ENCODE results near the gene OR6C3.

DNA sequence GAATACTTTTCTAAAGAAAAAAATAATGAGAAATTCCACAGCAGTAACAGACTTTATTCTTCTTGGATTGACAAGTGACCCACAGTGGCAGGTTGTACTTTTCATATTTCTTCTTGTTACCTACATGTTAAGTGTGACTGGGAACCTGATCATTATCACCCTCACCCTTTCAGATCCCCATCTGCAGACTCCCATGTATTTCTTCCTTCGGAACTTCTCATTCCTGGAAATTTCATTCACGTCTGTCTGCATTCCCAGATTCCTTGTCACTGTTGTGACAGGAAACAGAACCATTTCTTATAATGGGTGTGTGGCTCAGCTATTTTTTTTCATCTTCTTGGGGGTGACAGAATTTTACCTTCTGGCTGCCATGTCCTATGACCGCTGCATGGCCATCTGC lies 34.5 kb downstream of the OR6C3 start:
- TF ChIP-seq POLR2A (IDR thresholded peaks at IDR 0.05): no peak
- TF ChIP-seq, protein P1, sequence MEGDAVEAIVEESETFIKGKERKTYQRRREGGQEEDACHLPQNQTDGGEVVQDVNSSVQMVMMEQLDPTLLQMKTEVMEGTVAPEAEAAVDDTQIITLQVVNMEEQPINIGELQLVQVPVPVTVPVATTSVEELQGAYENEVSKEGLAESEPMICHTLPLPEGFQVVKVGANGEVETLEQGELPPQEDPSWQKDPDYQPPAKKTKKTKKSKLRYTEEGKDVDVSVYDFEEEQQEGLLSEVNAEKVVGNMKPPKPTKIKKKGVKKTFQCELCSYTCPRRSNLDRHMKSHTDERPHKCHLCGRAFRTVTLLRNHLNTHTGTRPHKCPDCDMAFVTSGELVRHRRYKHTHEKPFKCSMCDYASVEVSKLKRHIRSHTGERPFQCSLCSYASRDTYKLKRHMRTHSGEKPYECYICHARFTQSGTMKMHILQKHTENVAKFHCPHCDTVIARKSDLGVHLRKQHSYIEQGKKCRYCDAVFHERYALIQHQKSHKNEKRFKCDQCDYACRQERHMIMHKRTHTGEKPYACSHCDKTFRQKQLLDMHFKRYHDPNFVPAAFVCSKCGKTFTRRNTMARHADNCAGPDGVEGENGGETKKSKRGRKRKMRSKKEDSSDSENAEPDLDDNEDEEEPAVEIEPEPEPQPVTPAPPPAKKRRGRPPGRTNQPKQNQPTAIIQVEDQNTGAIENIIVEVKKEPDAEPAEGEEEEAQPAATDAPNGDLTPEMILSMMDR (IDR thresholded peaks at IDR 0.05): no peak

All from thyroid gland (tissue), 4 donors.